Measurements from ENCODE around the gene SFTPA2.
"Not testable (repeated sequence)": the region's sequence is repeated elsewhere in the genome, so short reads cannot be mapped to it uniquely, and the experiment has no call there.

SFTPA2 gene

DNA sequence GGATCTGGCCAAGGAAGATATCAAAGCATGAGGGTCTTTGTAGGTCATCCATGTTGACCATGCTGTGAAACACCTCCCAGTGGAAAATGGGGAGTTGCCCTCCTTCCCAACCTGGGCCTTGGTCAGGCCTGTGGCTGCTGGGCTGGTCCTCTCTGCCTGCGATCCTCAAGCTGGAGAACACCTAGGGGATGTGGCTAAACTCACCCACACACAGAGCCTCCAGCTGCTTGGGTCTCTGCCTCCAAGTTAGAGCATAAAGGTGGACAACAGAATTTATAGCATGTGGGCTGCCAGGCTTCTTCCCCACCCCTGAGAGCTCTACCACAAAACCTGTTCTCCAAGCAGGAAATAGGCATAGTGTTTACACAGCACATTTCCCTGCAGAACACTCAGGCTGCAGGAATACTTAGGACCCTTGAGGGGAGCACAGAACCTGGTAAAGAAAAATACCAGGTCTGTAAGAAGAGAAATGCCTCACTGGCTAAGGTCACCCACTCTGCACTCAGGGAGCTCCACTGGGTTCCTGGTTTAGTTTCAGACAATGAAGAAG, at the start of gene SFTPA2:
Gene SFTPA2 (minus strand): TSS at position 248 of the 550 bp plus-strand sequence. CDS start 924 bp downstream, outside the sequence.
- DNase-seq, result no peak

DNA sequence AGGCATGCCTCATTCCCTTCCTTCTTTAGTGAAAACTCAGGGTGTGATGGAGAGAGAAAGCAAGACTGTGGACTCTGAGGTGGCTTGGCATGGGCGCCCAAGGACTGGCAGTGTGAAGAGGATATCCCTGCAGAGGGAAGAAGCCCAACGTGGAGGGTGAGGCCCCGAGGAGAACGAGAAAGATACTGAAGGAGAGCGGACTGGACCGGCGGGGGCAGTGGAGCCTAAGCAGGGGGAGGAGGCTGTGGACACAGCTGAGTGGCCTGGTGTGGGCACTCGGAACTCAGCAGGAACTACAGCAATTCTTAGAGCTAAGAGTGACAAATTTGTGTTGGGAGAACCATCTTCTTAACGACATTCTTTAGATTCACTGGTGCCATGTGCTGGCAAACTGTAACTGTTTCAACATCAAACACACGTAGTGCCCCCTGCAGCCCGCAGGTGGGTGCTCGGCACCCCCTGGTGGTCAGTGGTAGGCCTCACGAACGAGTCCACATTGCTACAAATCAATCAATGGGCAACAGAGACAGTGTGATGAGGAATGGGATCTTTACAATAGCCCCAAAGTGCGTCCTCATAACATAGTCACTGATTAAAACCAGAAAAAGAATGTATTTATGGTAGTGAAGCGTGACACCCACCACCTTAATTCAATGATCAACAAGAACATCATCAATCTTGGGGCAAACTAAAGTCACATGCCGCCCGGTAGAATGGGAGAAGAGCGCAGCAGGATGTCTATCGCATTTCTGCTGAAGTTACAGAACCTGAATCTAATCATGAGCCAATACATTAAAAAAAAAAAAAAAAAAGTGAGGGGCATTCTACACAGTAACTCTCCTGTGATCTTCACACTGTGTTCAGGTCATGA, 48.5 kb upstream of the SFTPA2 start:
- peak in 1 of 2 donors; percentile 16 for DNase-seq

DNA sequence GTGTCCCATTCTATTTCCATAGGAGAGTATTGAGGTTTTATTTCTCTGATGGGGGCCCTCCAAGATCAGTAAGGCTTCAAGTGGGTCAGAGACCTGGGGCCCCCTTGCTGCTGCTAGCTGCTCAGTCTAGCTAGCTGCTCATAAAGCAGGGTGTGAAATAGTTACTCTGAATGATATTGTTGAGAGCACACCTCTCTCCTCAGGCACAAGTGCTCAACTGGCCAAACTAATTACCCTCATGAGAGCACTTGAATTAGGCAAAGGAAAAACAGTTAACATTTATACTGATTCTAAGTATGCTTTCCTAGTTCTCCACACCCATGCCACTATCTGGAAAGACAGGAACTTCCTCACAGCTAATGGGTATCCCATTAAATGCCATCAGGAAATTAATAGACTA, 45.1 kb upstream of the SFTPA2 start:
- DNase-seq, result no peak

DNA sequence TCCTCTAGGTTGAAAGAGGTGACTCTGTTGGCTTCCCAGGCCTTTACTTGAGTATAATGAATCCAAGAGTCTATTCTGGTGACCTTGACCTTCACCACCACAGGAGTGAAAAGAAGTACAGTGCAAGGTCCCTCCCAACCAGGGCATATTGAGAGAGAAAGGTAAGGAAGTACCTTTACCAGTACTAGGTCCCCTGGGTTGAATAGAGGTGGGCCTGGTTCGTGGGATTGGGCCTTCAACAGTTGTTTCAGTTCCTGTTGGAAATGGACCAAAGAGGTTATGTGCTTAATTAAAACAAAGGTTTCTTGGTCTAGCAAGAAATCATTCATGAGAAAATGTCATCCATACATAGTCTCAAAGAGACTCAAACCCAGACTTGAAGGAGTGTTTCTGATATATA, 44.1 kb upstream of the SFTPA2 start:
- no peak for DNase-seq

DNA sequence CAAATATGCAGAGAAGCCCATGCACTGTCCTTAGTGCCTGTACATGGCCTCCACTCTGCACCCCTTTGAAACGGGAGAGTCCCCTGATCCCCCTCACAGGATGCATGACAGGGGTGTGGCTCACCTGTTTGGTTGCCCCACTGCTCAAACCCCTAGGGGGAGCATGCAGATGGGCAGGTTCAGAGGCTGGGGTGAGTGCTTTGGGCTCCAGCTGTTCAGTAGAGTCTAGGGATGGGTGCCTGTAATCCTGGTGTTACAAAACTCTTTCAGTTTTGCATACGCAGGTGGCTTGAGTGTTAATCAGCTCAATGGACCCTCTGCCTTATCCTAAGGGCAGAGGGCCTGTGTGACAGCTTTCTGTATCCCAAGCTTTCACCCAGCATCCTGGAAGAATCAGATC, 42.7 kb upstream of the SFTPA2 start:
- DNase-seq, result no peak

DNA sequence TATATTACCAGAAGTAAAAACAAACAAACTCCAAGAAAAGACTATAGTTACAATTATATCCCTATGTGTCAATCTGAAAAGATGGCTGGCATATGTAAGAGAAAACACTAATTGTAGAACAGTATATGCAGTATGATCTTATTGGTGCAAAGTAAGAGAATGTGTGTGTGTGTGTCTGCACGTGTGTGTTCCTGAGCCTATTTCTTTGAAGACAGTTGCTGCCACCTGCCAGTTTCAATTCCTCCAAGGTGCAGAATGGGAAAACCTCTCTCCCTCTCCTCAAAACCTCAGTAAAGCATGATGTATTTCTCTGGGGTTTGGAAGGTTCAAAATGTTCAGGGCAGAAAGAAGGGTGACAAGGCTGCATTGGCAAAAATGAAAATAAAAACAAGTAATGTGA, 41.7 kb upstream of the SFTPA2 start:
- no peak for DNase-seq

DNA sequence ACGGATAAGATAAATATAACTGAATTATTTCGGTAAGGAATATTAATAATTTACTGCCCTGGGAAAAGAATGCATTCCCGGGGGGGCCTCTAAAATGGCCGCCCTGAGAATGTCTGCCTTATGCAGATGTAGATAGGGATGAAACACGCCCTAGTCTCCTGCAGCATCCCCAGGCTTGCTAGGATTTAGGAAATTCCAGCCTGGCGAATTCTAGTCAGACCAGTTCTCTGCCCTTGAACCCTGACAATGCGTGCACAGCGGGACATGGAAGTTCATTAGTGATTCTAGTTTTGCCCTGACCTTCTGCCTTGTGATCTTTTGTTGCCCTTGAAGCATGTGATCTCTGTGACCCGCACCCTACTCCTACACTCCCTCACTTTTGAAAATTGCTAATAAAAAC, 39.4 kb upstream of the SFTPA2 start:
- not testable (repeated sequence) for DNase-seq

DNA sequence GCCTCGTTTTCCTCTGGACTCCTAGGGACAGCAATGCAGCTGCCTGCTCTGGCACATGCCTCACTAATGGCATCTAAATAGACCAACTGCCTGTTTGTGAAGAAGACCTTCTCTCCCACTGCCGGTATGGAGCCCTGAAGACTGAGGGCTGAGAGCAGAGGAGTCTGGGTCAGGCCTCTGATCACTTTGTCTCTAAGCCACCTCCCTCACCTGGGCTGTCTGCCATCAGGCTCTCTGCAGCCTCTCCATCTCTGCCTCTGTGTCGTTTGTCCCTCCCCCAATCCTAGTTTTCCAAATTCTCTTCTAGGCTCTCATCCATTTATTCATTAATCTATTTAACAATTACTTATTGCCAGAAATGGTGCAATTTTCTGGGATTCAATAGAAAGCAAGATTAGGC, 35.3 kb upstream of the SFTPA2 start:
- no peak for DNase-seq

DNA sequence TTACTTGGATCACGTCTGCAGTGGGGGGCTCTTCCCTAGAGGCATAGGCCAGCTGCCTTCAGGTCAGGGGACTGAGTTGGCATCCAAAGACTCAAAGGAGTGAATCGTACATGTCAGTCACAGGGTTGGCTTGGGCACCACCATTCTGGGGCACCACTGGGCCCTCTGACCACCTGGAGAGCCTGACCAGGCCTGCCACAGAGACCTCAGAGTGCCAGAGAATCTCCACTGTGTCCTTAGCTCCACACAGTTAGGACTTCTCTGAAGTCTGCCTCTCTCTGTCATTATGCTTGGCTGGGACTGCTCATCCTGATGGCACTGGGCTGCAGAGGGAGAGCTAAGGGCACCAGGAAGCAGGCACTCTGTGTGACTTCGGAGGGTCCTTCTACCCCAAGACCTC, 34.4 kb upstream of the SFTPA2 start:
- DNase-seq, result not testable (repeated sequence)

DNA sequence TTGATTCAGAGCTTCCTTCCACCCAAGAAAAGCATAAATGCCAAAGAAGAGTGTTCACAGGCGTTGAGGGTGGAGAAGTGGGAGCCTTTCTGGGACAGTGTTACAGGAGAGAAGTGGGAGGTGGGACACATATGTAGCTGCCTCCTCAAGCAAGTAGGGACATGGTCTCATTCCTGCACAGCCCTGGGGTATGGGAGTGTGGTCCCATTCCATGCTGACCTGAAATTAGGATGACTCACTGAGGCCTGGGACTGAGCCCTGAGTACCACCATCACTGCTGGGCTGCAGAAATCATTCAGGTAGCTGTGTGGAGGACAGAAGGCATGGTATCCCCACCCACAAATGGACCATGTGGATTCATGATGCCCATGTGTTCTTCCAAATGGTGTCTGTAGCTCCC, 33.2 kb upstream of the SFTPA2 start:
- no peak for DNase-seq

DNA sequence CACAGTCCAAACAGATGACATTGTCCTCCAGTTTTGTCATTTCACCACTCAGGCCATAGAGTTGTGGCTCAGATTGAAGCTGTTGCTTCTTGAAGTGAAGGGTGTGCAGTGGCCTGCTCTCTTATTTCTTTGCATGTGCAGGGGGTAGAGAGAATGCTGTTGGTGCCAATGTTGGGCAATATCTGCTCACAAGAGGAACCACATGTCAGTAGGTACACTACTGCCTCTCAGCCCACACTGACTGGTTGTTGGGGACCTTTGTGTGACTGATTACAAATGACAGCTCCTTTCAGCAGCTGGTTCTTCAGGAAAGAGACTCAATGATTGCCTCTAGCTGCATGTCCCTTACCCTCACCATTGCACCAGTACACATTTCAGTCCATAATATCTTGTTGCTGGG, 28.6 kb upstream of the SFTPA2 start:
- DNase-seq, result no peak

DNA sequence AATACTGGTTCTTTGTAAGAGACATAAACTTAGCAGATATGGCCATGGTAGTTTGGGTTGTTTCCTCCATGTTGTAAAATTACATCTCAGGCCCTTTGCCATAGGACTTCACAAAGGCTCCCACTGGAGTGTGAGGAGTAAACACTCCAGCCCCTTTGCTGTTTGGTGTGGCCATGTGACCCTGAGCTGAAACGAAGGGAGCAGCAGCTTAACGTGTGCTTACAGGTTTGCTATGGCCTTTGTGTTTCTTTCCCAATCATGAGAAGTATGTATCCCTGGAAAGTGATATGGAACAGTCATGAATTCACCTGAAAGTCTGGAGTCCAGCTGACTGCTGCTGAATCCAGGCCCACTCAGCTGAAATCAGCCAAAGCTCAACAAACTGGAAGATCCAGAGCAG, 26.7 kb upstream of the SFTPA2 start:
- DNase-seq, result no peak

DNA sequence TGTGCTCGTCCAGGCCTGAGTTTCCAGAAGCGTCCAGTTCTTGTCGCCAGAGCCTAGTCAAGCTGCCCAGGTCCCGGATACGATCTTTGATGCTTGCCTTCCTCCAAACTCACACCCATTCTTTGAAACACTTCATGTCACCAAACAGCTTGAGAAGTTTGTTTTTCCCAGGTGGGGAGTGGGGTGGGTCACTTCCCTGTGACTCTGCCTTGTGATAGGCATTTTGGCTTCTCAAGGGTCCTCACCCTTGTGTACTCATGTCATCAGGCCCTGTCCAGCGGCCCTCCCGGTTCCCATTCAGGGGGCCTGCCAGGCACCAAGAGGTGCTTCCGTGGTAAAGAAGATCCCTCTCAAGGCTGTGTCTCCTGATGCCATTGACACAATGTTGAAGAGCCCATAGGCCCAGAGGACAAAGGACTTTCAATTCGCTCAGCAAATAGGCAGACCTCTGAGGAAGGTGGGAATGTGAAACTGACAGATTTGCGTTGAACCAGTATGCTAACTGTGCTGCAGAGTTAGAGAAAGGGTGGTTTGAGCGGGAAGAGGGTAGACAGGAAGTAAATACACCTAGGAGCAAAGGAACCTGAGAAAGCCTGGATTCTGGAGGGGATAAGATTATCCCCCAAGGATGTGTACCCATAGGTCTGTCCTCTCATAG, 25.8 kb upstream of the SFTPA2 start:
- no peak for DNase-seq

DNA sequence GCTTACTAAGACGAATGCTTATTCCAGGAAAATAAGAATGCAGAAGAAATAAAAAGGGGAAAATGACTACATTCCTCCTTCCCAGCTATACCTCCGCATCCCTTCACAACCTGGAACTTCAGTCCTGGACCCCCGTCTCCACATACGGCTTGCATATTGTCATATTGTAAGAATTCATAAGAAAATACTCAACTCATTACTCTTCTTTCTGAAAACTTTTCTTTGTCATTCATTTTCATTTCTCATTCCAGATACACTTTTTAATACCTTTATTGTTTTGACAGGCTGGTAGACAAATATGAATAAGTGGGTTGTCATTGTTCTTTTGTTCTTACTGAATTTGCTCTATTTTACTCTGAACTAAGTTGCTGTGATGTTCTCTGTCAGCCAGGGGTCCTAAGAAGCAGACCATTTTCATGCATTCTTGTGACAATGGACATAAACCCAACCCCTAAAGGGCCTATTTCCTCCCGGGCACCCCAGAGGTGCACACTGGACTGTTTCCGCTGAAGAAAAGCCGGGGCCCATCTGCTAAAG, 23.3 kb upstream of the SFTPA2 start:
- DNase-seq, result no peak

DNA sequence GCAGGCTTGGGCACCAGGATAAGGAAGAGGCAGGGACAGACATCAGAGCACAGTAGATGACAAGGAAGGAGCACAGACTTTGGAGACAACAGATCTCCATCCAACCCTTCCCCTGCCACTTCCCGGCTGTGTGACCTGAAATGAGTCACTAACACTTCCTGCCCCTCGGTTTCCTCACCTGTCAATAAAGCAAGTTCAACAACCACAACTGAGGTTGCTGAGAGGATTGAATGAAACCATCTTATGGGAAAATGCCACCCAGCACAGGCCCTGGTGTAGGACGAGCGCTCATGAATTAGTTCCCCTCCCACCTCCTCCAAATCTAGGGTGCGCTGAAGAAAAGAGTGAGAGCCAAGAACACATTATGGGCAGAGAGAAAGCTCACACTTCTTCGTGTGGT, 22.7 kb upstream of the SFTPA2 start:
- not testable (repeated sequence) for DNase-seq

DNA sequence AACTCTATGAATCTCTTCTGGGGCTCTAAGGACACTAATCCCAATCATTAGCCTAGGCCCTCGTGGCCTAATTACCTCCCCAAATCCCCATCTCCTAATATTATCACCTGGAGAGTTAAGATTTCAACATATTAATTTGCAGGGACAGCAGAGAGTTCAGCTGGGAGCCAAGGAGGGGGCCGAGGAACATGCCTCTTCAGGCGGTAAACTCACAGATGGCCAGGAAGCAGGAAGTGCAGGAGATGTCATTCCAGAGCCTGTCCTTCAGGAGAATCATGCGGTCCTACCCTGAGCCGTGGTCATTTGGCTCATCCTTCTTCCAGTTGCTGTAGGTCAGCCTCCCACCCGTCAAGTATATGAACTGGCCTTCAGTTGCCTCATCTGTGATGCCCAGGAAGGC, 21.9 kb upstream of the SFTPA2 start:
- DNase-seq, result no peak

DNA sequence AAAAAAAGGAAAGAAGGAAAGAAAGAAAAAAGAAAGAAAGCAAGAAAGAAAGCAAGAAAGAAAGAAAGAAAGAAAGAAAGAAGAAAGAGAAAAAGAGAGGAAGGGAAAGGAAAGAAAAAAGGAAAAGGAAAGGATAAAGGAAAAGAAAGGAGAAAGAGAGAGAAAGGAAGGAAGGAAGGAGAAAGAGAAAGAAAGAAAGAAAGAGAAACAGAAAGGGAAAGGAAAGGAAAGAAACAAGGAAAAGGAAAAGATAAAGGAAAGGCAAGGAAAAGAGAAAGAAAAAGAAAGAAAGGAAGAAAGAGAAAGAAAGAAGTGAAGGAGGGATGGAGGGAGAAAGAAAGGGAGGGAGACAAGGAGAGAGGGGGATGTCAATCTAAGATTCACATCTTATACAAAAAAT, 20.8 kb upstream of the SFTPA2 start:
- no peak for DNase-seq

DNA sequence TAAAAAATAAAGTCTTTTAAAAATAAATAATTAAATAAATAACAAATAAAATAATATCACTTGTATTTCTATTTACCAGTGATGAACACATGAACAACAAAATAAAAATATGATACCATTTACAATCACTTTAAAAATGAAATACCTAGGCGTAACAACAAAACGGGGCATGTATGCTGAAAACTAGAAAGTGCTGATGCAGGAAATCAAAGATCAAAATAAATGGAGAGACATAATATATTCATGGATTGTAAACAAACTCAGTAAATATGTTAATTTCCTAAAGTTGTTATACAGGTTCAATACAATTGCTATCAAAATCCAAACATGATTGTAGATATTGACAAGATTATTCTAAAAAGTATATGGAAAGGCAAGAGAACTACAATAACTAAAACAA, 19.2 kb upstream of the SFTPA2 start:
- no peak for DNase-seq

DNA sequence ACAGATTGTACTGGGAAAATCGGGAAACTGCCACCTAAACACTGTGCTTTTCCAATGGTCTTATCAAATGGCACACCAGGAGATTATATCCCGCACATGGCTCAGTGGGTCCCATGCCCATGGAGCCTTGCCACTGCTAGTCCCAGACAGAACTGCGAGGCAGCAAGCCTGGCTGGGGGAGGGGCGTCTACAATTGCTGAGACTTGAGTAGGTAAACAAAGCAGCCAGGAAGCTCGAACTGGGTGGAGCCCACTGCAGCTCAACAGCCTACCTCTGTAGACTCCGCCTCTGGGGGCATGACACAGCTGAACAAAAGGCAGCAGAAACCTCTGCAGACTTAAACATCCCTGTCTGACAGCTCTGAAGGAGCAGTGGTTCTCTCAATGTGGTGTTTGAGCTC, 10.4 kb upstream of the SFTPA2 start:
- DNase-seq, result not testable (repeated sequence)

DNA sequence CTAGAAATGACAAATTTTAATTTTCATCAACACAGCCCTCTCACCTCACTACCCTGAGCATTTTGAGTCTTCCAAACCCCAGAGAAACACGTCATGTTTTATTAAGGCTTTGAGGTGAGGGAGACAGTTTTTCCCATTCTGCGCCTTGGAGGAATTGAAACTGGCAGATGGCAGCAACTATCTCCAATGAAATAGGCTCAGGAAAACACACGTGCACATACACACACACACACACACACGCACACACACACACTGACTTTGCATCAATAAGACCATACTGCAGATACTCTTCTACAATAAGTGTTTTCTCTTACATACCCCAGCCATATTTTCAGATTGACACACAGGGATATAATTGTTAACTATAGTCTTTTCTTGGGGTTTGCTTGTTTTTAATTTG, 3.2 kb upstream of the SFTPA2 start:
- DNase-seq, result no peak

DNA sequence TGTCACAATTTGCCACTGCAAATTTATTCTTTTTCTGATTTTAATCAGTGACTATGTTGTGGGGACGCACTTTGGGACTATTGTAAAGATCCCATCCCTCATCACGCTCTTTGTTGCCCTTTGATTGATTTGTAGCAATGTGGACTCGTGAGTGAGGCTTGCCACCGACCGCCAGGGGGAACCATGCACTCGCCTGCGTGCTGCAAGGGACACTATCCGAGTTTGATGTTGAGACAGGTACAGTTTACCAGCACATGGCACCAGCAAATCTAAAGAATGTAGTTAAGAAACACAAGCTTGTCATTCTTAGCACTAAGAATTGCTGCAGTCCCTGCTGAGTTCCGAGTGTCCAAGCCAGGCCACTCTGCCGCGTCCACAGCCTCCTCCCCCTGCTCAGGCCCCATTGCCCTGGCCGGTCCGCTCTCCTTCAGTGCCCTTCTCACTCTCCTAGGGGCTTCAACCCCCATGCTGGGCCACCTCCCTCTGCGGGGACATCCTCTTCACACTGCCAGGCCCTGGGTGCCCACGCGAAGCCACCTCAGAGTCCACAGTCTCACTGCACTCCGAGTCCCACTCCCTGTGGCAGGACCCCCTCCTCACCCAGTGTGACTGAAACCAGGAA, 2.0 kb upstream of the SFTPA2 start:
- DNase-seq, result peak; percentile 46 to 58

DNA sequence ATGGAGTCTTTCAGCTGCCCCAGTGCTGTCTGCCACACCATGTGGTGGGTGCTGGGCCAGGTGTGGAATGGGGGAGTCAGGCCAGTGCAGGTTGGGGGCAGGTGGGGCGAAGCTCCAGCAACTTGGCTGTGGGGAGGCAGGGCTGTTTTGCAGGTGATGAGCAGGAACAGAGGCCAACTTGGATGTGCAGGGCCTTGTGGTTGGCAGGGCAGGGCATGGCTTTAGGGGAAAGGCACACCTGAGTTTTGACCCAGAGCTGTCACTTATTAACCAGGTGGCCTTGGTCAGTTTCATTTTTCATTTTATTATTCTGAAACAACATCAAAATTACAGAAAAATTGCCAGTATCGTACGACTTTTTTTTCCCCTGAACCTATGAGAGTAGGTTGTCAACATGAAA, 1.1 kb upstream of the SFTPA2 start:
- no peak for DNase-seq

DNA sequence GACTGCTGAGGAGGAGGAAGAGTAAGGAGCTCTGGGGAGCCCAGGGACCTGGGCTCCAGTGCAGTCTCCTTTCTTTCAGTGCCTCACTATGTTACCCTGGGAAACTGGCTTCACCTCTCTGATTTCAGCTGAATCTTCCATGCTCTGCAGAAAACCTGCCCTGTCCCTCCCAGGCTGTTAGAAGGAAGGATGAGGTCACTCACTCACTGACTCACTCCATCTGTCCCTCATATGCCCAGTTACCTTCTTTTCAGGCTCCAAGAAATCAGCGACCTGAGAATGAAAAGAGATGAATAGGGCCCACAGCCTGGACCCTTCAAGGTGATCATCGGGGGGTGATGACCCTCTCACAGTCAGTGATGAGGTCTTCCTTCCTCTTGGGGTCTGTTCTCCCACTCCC, 481 bp downstream of the SFTPA2 start:
- no peak for DNase-seq

All from CD4-positive, alpha-beta T cell treated with Interleukin-4 for 1 hour (primary cell).